ENCODE data around the gene HPCAL1.

DNA sequence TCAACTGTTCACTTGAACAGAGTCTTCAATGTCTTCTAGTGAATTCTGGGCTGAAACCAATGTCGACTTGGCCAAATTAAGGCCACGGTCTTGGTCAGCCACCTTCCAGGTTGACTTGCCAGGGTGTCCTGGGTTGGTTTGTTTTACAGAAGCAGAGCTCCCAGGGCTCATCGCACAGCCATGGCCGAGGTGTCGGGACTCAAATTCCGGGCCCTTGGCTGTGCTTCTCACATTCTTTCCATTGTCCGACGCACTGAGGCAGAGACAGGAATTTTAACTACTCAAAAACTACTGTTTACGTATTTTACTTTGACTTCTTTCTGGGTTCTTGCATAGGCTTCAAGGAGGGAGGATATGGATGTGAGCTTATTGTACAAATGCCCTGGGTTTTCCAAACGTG lies 51.7 kb downstream of the HPCAL1 start:
- TF ChIP-seq, protein P1, sequence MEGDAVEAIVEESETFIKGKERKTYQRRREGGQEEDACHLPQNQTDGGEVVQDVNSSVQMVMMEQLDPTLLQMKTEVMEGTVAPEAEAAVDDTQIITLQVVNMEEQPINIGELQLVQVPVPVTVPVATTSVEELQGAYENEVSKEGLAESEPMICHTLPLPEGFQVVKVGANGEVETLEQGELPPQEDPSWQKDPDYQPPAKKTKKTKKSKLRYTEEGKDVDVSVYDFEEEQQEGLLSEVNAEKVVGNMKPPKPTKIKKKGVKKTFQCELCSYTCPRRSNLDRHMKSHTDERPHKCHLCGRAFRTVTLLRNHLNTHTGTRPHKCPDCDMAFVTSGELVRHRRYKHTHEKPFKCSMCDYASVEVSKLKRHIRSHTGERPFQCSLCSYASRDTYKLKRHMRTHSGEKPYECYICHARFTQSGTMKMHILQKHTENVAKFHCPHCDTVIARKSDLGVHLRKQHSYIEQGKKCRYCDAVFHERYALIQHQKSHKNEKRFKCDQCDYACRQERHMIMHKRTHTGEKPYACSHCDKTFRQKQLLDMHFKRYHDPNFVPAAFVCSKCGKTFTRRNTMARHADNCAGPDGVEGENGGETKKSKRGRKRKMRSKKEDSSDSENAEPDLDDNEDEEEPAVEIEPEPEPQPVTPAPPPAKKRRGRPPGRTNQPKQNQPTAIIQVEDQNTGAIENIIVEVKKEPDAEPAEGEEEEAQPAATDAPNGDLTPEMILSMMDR (IDR thresholded peaks at IDR 0.05), result no peak
- TF ChIP-seq EZH2 (IDR thresholded peaks at IDR 0.05; ENCODE audit: borderline replicate concordance, insufficient read depth, low read depth, low read length, poor library complexity, severe bottlenecking), result no peak
